ENCODE data around the gene RASD2.

The RASD2 gene

DNA sequence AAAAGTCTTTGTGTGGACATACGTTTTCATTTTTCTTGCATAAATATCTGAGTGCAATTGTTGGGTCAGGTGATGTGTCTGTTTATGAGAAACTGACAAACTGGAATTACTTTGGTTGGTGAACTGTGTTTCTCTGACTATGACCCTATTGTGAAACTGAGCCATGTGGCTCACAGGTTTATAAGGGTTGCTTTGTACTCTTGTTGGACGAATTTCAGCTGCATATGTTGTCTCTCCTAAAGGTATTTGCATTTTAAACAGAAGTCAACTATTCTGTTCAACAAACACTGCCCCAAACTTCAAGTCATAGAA, 34.4 kb upstream of the RASD2 start:
- TF ChIP-seq, protein P1, sequence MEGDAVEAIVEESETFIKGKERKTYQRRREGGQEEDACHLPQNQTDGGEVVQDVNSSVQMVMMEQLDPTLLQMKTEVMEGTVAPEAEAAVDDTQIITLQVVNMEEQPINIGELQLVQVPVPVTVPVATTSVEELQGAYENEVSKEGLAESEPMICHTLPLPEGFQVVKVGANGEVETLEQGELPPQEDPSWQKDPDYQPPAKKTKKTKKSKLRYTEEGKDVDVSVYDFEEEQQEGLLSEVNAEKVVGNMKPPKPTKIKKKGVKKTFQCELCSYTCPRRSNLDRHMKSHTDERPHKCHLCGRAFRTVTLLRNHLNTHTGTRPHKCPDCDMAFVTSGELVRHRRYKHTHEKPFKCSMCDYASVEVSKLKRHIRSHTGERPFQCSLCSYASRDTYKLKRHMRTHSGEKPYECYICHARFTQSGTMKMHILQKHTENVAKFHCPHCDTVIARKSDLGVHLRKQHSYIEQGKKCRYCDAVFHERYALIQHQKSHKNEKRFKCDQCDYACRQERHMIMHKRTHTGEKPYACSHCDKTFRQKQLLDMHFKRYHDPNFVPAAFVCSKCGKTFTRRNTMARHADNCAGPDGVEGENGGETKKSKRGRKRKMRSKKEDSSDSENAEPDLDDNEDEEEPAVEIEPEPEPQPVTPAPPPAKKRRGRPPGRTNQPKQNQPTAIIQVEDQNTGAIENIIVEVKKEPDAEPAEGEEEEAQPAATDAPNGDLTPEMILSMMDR (IDR thresholded peaks at IDR 0.05), result no peak

DNA sequence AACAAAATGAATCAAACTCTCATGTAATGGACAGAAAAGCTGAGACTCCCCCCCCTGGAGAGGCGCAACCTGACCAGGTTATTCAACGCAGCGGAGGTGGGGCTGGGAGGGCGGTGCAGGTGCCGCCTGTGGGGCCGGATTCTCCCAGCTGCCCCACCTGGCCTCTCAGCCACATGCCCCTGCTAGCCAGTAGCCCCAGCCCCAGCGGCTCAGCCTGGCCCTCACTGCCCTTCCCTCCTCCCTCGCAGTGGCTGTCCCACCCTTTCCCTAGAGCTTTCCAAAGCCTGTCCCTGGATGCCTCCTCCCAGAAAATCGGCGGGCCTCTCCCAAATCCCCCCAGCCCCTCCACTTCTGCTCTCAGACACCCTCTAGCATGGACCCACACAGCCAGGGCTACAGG, 31.2 kb upstream of the RASD2 start:
- TF ChIP-seq, protein P1 (IDR thresholded peaks at IDR 0.05), result no peak

DNA sequence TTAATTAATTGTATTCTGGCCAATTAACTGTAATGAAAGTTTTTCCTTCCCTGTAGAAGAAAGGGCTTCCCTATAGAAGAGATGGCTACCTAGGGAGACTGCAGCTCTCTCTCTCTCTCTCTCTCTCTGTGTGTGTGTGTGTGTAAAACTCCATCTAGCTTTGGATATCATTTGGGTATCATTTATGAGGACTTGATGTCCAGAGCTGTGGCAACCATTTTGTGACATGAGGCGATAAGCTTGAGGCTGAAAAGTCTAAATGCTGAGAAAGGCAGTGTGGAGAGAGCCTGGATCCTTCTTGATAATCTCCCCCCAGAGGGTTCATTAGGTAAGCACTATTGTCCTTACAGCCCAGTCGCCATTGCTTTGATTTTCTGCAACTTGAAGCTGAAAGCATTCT, 30.7 kb upstream of the RASD2 start:
- TF ChIP-seq, protein P1 (IDR thresholded peaks at IDR 0.05), result no peak

DNA sequence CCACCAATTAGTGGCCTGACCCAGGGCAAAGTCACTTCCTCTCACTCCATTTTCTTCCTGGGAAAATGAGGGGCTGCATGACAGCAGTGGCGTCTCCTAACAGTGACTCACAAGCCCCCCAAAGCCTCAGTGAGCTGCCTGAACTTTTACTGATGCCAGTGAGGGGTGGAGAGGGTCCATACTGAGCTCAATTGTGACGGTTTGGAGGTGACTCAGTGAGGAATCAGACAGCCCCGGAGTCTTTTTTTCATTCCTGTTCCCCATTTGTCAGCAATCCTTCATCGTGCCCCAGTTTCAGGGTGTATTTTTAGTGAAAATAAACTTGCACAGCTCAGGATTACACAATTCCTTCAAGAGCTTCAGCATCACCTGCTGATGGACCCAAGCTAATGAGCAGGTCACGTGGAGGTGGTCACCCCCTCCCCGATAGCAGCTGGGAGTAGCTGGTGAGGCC, 30.1 kb upstream of the RASD2 start:
- TF ChIP-seq, protein P1 (IDR thresholded peaks at IDR 0.05), result no peak

DNA sequence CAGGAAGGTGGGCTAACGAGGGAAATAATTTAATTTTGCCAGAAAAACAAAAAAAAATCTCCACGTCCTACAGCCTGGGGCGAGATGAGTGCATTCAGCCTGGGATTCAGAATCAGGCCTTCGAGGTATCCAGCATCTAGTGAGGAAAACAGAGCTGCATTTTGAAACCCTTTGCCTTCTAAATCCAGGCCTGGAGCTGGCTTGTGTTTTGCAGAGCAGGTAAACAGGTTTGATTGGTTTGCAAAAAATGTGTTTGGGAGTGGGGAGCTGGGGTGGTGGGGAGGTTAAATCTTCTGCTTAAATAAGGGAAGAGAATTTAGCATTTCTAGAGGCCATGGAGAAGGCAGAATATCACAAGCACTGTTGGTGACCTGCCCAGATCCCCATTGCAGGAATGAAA, 29.7 kb upstream of the RASD2 start:
- TF ChIP-seq, protein P1 (IDR thresholded peaks at IDR 0.05), result no peak

DNA sequence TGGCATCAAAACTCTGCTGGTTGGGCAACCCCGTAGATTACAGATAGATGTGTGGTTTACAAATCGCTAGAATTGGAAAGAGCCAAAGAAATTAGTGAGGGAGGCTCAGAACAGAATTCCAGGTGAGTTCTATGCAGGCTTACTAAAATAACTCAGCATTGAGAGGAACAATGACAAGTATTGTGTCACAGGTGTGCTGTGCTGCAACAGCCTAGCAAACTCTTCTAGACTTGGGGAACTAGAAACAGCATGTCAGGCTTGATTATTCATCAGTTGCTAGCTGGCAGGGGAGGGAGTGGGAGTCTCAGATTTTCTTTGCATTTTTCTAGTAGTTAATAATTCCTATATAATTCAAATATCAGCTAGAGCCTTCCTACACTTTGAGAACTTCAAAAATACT, 26.3 kb upstream of the RASD2 start:
- TF ChIP-seq, protein P1 (IDR thresholded peaks at IDR 0.05), result no peak

DNA sequence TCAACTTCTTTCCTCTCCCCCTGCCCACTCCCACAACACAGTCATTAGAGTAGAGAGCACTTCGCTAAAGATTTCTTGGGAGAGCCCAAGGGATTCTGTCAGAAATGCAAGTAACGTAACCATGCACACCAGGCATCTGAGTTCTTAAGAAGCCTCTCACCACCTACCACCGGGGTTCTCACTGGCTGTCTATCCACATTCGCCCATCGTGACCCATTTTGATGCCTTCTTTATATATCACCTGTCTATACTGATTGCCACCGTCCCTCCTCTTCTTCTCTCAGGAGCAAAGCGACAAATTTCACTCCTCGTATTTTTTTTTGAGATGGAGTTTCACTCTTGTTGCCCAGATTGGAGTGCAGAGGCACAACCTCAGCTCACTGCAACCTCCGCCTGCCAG, 23.9 kb upstream of the RASD2 start:
- TF ChIP-seq, protein P1 (IDR thresholded peaks at IDR 0.05), result no peak

DNA sequence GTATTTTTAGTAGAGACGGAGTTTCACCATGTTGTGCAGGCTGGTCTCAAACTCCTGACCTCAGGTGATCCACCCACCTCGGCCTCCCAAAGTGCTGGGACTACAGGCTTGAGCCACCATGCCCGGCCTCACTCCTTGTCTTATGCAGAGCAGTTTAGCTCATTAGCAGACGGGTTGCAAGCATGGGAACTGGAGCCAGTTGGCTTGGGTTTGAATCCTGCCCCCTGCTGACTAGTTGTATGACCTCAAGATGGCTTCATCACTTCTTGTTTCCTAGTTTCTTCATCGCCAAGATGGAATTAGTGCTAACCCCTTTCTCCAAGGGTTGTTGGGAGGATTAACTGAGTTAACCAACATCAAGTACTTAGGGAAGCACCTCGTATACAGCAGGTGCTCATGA, 23.4 kb upstream of the RASD2 start:
- TF ChIP-seq, protein P1 (IDR thresholded peaks at IDR 0.05), result no peak
